ENCODE measurements around the gene AFF1. TPM values are rescaled to one million over a fixed set of nuclear protein-coding genes. Genes with fewer than 3 reads are reported as not detected.

AFF1 gene
- polyA plus RNA-seq (2012; ENCODE audit: missing spikeins), result 27.9 TPM

- TF ChIP-seq TAF1 (IDR thresholded peaks at IDR 0.05; ENCODE audit: borderline replicate concordance, low read depth, low read length) (peak; percentile 39; the same call in 1 of the 2 replicates), POLR2A (IDR thresholded peaks at IDR 0.05; ENCODE audit: low read depth, low read length) (peak; percentile 89), POLR2AphosphoS5 (IDR thresholded peaks at IDR 0.05; ENCODE audit: low read depth, low read length) (peak; percentile 57; the same call in 1 of the 2 replicates)
- FAIRE-seq (peak; percentile 98), DNase-seq (ENCODE audit: insufficient read length) (peak; percentile 76)
These were observed at the start of gene AFF1 for GRCh38 chr4:86934771-86935565. Gene AFF1 (plus strand): TSS chr4:86935011. CDS start chr4:86948534, 13,523 bp downstream.

- no peak for DNase-seq (ENCODE audit: insufficient read length)
- TF ChIP-seq POLR2A (IDR thresholded peaks at IDR 0.05; ENCODE audit: low read depth, low read length) (no peak), TAF1 (IDR thresholded peaks at IDR 0.05; ENCODE audit: borderline replicate concordance, low read depth, low read length) (no peak), POLR2AphosphoS5 (IDR thresholded peaks at IDR 0.05; ENCODE audit: low read depth, low read length) (no peak)
- FAIRE-seq, result no peak
These were observed 44.0 kb upstream of the AFF1 start for GRCh38 chr4:86890790-86891189.

- peak; percentile 27 for DNase-seq (ENCODE audit: insufficient read length)
- FAIRE-seq, result peak; percentile 42
- TF ChIP-seq TAF1 (IDR thresholded peaks at IDR 0.05; ENCODE audit: borderline replicate concordance, low read depth, low read length), result no peak
- TF ChIP-seq POLR2AphosphoS5 (IDR thresholded peaks at IDR 0.05; ENCODE audit: low read depth, low read length), result no peak
- TF ChIP-seq POLR2A (IDR thresholded peaks at IDR 0.05; ENCODE audit: low read depth, low read length), result no peak
These were observed 42.8 kb upstream of the AFF1 start, which contains the start of gene C4orf36 for GRCh38 chr4:86891762-86892635. Gene C4orf36 (minus strand): TSS chr4:86892422. CDS start chr4:86891520, 902 bp downstream.

GRCh38 chr4:86892636-86892960, 42.2 kb upstream of the AFF1 start:
- TF ChIP-seq TAF1 (IDR thresholded peaks at IDR 0.05; ENCODE audit: borderline replicate concordance, low read depth, low read length), result no peak
- TF ChIP-seq POLR2AphosphoS5 (IDR thresholded peaks at IDR 0.05; ENCODE audit: low read depth, low read length), result no peak
- no peak for TF ChIP-seq POLR2A (IDR thresholded peaks at IDR 0.05; ENCODE audit: low read depth, low read length)
- DNase-seq (ENCODE audit: insufficient read length), result no peak
- no peak for FAIRE-seq

GRCh38 chr4:86893136-86893535, 41.7 kb upstream of the AFF1 start:
- TF ChIP-seq TAF1 (IDR thresholded peaks at IDR 0.05; ENCODE audit: borderline replicate concordance, low read depth, low read length), result no peak
- no peak for TF ChIP-seq POLR2A (IDR thresholded peaks at IDR 0.05; ENCODE audit: low read depth, low read length)
- TF ChIP-seq POLR2AphosphoS5 (IDR thresholded peaks at IDR 0.05; ENCODE audit: low read depth, low read length), result no peak
- DNase-seq (ENCODE audit: insufficient read length) (no peak), FAIRE-seq (no peak)

- TF ChIP-seq POLR2AphosphoS5 (IDR thresholded peaks at IDR 0.05; ENCODE audit: low read depth, low read length) (no peak), POLR2A (IDR thresholded peaks at IDR 0.05; ENCODE audit: low read depth, low read length) (no peak), TAF1 (IDR thresholded peaks at IDR 0.05; ENCODE audit: borderline replicate concordance, low read depth, low read length) (no peak)
- DNase-seq (ENCODE audit: insufficient read length), result no peak
- FAIRE-seq, result no peak
These were observed 40.4 kb upstream of the AFF1 start for GRCh38 chr4:86894455-86894854.

- FAIRE-seq, result peak; percentile 84
These were observed 38.9 kb upstream of the AFF1 start for GRCh38 chr4:86895692-86896488.

GRCh38 chr4:86896596-86896995, 38.2 kb upstream of the AFF1 start:
- FAIRE-seq (no peak), DNase-seq (ENCODE audit: insufficient read length) (no peak)
- TF ChIP-seq POLR2A (IDR thresholded peaks at IDR 0.05; ENCODE audit: low read depth, low read length), result no peak

More at GRCh38 chr4:86895692-86896488, 38.9 kb upstream of the AFF1 start:
- no peak for DNase-seq (ENCODE audit: insufficient read length)
- TF ChIP-seq POLR2A (IDR thresholded peaks at IDR 0.05; ENCODE audit: low read depth, low read length) (no peak), POLR2AphosphoS5 (IDR thresholded peaks at IDR 0.05; ENCODE audit: low read depth, low read length) (no peak), TAF1 (IDR thresholded peaks at IDR 0.05; ENCODE audit: borderline replicate concordance, low read depth, low read length) (no peak)

GRCh38 chr4:86898562-86898961, 36.2 kb upstream of the AFF1 start:
- FAIRE-seq (no peak), DNase-seq (ENCODE audit: insufficient read length) (no peak)
- TF ChIP-seq POLR2AphosphoS5 (IDR thresholded peaks at IDR 0.05; ENCODE audit: low read depth, low read length) (no peak), TAF1 (IDR thresholded peaks at IDR 0.05; ENCODE audit: borderline replicate concordance, low read depth, low read length) (no peak), POLR2A (IDR thresholded peaks at IDR 0.05; ENCODE audit: low read depth, low read length) (no peak)

- TF ChIP-seq TAF1 (IDR thresholded peaks at IDR 0.05; ENCODE audit: borderline replicate concordance, low read depth, low read length) (no peak), POLR2A (IDR thresholded peaks at IDR 0.05; ENCODE audit: low read depth, low read length) (no peak), POLR2AphosphoS5 (IDR thresholded peaks at IDR 0.05; ENCODE audit: low read depth, low read length) (no peak)
- DNase-seq (ENCODE audit: insufficient read length), result no peak
- FAIRE-seq, result no peak
These were observed 32.9 kb upstream of the AFF1 start for GRCh38 chr4:86901864-86902263.

- no peak for TF ChIP-seq TAF1 (IDR thresholded peaks at IDR 0.05; ENCODE audit: borderline replicate concordance, low read depth, low read length)
- no peak for TF ChIP-seq POLR2A (IDR thresholded peaks at IDR 0.05; ENCODE audit: low read depth, low read length)
- TF ChIP-seq POLR2AphosphoS5 (IDR thresholded peaks at IDR 0.05; ENCODE audit: low read depth, low read length), result no peak
- FAIRE-seq, result no peak
- DNase-seq (ENCODE audit: insufficient read length), result no peak
These were observed 26.6 kb upstream of the AFF1 start for GRCh38 chr4:86908251-86908657.

Data from GM12892 (cell line).